ENCODE data around the gene TMEM179.
"Not testable (repeated sequence)": the region's sequence is repeated elsewhere in the genome, so short reads cannot be mapped to it uniquely, and the experiment has no call there.

Gene TMEM179

DNA sequence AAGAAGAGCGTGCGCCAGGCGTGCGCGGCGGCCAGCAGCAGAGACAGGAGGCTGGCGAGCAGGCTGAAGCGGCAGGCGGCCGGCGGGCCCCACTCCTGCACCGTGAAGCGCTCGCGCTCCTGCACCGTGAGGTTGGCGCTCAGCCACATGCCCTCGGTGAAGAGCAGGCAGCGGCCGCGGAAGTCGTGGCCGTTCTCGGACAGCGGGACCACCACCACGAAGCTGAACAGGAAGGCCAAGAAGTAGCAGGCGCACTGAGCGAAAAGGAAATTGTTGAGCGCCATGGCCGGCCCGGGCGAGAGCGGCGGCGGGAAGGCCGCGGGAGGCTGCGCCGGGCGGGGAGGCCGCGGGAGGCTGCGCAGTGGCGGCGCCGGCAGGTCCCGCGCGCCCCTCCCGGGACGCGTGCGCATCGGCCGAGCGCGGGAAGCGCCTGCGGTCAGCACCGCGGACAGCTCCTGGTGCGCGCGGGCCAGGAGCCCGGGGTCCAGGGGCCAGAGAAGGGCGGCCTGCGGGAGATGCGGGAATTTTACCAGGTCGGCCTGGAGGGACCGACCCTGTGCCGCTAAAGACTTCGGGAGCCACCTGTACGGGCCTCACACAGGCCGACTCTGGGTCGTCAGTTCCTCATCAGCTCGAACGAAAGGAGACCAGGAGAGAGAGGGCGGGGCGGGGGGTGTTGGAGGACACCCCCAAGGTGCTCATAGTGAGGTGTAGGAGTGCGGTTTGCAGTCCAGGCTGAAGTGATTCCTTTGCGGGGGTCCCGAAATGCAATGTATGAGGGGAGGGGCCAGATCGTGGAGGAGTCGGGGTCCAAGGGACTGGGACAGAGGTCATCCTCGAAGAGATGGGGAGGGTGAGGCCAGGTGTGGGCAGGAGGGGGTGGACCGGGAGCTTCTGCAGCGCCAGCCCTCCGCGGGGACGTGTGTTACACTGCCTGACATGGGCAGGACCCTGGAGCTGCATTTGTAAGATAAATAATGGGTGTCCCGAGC lies at the start of gene TMEM179:
TSS of gene TMEM179 (minus strand) at position 315 of the 992 bp plus-strand sequence. CDS start at position 284, 31 bp downstream.
- no peak for DNase-seq (ENCODE audit: low spot score)

DNA sequence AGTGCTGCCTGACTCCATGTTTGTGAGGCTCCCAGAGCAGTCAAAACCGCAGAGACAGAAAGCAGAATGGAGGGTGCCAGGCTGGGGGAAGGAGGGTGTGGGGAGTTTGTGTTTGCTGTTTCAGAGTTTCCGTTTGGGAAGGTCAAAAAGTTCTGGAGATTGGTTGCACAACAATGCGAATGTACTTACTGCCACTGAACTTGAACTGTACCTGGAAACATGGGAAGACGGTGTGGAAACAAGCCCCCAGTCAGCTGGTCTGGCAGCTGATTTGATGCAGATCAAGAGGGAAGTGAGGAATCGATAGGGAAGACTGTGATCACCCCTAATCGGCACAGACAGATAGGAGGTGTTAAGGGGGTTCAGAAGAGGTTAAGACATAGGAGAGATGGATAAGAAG lies 49.5 kb upstream of the TMEM179 start:
- no peak for DNase-seq (ENCODE audit: low spot score)

DNA sequence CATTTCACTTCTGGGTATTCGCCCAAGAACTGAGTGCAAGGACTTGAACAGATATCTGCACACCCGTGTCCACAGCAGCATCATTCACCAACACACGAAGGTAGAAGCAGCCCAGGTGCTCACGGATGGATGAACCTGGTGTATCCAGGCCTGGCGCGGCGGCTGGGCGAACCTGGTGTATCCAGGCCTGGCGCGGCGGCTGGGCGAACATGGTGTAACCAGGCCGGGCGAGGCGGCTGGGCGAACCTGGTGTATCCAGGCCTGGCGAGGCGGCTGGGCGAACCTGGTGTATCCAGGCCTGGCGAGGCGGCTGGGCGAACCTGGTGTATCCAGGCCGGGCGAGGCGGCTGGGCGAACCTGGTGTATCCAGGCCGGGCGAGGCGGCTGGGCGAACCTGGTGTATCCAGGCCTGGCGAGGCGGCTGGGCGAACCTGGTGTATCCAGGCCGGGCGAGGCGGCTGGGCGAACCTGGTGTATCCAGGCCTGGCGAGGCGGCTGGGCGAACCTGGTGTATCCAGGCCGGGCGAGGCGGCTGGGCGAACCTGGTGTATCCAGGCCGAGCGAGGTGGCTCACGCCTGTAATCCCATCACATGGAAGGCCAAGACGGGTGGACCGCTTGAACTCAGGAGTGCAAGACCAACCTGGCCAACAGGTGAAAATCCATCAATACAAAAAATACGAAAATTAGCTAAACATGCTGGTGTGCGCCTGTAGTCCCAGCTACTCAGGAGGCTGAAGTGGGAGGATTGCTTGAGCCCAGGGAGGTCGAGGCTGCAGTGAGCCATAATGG lies 48.8 kb upstream of the TMEM179 start:
- not testable (repeated sequence) for DNase-seq (ENCODE audit: low spot score)

DNA sequence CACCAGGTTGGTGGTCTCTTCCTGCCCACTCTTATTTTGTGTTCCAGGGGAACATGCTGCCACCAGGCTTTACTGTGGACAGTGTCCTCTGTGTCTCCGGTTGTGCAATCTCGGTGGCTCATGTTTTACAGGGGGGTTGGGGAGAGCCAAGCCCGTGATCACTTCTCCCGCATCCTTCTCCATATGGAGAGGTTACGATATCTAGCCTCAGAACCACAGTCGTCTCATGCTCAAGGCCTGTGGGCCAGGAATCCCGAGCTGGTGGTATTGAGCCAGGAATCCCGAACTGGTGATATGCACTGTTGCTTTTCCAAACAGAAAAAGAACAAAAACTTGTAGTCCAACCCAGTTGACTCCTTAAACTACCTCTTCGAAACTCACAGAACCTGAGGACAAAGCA lies 47.8 kb upstream of the TMEM179 start:
- no peak for DNase-seq (ENCODE audit: low spot score)

DNA sequence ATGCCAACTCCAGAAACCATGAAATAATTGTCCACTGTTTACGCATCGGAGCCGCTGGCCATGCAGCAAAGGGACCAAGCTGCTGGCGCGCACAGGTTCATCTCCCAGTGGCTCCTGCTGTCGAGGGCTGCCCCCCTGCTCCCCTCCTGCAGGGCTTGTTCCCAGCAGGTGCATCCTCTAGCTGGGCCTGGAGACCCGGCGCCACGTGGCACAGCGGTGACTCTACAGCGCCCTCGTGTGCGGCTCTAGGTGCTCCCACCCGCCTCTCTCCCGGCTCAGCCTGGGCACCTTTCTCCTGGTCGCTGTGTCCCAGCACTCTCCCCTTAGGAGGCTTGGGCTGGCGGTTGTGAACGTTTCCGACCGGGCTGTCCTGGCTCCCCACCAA lies 47.3 kb upstream of the TMEM179 start:
- DNase-seq (ENCODE audit: low spot score), result no peak

DNA sequence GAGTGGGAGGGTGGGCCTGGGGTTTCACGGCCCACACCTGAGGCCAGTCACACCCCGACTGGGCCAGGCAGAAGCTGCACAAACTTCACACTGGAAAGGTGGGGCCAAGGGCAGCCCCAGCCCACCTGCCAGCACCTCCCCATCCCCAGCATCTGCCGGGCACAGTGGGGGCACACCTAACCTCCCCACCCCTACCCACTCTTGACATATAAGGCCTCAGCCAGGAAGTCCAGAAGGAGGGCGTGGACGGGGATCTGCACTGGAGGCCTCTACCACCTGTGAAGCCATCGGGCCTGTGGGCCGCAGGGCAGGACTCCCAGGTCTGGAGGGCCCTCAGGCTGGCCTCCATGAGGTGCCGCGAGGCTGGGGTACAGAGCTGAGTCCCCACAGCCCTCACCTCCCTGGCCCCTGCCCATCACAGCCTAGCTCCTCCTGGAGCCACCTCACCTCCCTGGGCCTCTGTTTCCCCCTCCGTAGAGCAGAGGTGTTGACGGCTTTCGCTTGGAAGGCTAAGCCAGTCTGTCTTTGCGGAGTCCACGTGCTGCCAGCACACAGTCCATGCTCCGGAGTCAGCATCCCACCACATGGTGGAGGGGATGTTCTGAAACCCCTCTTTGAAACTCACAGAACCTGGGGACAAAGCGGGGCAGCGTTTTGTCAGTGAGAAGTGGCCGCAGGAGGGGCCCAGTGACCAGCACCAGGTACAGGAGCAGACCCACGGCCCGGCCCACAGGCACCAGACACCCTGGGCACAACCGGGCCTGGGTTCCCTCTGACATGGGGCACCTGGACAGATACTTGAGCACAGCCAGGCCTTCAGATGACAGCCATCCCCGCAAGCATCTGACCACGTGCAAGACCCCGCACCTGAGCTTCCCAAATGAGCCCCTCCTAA lies 46.7 kb upstream of the TMEM179 start:
- no peak for DNase-seq (ENCODE audit: low spot score)

DNA sequence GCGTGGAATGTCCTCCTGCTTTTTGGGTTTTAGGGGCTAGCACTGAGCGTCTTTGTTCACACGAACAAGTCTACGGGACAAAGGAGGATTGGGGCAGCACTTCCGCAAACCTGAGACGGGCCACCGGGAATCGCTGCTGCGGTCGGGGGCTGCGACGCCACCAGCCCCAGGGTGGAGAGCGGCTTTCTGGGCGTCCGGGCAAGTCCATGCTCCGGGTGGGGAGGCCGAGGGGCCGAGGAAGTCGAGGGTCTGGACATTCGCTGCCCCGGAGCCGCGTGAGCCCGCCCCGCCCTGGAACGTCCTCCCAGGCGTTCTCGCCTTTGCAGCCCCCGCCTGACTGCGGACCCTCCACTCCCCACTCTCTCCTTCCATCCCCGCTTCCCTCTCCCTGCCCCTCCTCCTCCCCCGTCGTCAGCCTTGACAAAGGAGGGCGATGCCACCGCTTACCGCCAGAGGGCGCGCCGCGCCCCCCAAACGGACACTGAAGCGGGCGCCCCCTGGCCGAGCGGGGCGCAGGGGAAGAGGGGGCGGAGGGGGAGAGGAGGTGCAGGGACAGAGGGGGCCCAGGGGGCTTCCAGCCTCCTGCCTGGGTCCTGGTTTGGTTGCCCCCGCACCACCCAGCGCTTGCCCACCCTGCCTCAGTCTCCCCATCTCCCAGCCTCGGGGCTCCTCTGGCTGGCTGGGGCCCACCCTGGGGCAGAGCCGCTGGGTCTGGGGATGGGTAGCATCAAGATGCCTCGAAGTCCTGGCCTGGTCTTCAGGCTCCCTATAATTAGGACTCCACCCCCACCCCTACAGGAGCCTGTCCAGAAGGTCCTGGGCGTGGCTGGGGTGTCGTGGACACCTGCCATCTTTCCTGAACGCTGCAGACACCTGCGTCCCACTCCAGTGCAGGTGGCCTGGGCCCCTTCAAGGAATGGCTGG lies 45.7 kb upstream of the TMEM179 start:
- peak; percentile 87 for DNase-seq (ENCODE audit: low spot score)

DNA sequence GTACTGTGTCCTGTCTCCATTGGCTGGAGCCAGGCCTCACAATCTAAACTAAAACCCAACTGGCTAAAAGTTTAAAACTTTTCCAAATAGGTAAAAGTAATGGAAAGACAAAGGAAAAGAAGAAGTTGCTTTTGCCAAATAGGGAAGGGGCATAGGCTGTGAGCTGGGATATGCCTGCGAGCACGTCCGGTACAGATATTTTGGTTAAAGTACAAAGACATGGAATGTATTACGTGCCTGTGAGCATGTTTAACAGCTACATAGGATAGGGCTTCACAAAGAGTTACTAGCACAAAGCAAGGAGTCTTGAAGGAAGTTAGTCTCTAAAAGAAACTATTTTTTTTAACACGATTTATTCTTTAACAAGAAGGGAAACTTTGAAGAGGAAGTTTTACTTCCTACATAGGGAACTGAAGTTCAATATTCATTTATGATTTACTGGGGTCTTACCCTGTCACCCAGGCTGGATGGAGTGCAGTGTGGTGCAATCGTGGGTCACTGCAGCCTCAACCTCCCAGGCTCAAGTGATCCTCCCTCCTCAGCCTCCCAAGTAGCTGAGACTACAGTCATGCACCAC lies 43.0 kb upstream of the TMEM179 start:
- no peak for DNase-seq (ENCODE audit: low spot score)

DNA sequence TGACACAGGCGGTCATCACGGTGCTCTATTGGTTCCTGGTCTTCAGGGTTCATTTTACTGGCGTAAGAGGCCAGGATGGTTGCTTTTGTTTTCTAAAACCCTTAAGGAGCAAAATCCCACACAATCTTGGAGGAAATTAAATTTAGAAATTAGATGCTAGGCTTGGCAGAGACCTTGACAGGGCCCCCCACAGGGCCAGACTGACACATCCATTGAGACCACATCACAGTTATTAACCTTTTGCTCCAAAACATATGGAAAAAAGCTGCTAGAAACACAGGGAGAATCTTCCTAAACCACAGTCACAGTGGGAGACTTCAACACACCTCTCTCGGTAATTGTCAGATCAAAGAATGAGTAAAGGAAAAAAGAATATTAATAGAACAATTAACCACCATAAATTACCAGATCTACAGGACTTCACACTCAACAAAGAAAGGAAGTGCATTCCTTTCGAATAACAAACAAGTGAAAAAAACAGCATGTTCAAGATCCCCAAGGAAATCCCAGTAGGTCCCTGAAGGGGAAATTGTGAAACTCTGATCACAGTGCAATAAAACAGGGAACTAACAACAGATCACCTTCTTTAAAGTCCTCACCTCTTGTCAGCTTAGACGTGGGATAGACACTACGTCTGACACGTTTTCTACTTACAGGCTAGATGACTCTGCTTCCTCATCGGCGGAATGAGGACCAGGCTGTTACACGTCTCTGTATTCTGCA lies 40.2 kb upstream of the TMEM179 start:
- DNase-seq (ENCODE audit: low spot score), result no peak

DNA sequence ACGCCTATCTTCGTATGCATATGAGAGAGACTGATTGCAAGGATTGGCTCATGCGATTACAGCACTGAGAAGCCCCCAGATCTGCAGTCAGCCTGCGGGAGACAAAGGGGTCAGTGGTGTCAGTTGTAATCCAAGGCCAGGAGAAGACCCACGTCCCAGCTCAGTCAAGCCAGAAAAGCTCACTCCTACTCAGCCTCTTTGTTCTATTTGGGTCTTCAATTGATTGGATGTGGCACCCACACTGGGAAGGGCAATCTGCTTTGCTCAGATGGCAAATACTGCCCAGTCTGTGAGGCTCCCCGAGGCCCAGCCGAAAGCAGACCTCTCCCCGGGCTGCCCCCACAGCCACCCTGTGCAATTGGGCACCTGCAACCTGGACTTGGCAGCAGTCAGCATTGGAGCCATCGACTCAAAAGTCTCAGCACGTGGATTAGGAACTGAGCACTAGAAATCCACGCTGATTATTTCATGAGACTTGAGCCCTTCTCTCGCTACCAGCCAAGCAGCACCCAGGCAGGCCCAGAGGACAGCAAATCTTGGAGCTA lies 39.6 kb upstream of the TMEM179 start:
- no peak for DNase-seq (ENCODE audit: low spot score)

DNA sequence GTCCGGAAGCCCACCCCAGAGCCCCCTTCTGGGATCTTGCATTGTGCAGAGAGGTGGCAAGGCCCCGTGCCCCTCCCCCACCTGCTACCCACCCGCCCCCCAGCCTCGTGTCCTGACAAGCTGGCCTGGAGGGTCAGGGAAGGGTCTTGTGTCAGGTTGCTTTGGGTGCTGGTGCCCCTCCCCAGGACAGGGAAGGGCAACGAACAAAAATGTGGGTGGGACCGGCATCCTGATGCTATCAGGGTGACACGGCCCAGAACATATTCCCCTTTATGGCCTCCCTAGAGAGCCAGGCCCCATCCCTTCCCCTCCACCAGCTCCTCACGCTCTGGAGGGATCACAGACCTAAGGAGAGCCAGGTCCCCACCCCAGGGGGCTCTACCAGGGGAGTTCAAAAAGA lies 38.7 kb upstream of the TMEM179 start:
- DNase-seq (ENCODE audit: low spot score), result no peak

DNA sequence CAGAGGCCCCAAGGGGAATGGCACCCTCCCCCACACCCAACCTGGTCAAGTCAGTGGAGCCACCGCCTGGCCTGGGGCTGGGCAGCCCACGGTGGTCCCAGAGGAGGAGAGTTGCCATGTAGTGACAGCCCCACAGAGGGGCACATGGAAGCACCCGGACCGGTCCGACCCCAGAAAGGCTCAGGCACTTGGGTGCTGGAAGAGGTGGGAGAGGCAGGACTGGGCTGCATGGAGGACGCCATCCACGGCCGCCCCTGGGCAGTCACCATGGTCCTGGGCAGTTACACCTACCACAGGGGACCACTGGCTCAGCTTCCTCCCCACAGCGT lies 37.9 kb upstream of the TMEM179 start:
- DNase-seq (ENCODE audit: low spot score), result no peak

DNA sequence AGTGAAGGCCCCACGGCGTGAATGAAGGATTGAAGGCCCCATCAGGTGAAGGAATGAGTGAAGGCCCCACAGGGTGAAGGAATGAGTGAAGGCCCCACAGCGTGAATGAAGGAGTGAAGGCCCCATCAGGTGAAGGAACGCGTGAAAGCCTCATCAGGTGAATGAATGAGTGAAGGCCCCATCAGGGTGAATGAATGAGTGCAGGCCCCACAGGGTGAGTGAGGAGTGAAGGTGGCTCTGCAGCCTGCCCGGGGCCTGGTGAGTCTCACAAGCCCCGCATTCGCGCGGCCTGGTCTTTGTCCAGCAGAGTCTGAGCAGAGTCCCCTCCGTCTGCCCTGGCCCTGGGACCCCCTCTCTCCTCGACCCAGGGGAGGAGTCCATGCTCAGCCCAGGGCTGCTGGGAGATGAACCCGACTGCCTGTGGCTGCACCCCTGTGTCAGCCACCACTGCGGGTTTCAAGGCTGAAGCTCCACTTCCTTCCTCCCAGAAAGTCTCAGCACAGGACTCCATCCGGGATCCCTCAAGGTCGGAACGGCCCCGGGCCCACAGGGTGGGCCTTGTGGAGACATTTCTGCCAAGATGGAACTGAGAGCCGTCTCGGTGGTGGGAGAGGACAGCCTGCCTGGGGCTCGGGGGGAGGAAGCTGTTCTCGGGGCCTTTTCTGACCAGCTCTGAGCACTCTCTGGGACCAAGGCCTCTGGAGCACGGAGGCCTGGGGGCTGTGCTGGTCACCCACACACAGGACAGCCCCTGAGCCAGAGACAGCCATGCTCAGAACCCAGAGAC lies 37.4 kb upstream of the TMEM179 start:
- no peak for DNase-seq (ENCODE audit: low spot score)

DNA sequence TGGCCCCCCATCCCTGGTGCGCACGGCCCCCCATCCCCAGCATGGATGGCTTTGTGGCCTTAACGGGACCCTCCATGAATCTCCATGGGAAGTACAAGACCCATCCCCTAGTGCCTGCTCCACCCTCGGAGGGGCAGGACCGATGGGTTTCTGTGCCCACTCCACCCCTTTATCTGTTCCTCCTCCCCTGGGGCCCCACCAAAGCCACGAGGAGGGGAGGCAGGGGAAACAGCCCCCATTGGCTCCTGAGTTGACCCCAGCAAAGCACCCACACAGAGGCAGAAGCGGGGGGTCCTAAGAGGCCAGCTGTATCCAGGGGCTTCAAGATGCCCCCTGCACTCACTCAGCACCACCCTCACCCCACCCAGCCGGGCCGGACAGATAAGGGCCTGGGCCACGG lies 36.1 kb upstream of the TMEM179 start:
- no peak for DNase-seq (ENCODE audit: low spot score)

DNA sequence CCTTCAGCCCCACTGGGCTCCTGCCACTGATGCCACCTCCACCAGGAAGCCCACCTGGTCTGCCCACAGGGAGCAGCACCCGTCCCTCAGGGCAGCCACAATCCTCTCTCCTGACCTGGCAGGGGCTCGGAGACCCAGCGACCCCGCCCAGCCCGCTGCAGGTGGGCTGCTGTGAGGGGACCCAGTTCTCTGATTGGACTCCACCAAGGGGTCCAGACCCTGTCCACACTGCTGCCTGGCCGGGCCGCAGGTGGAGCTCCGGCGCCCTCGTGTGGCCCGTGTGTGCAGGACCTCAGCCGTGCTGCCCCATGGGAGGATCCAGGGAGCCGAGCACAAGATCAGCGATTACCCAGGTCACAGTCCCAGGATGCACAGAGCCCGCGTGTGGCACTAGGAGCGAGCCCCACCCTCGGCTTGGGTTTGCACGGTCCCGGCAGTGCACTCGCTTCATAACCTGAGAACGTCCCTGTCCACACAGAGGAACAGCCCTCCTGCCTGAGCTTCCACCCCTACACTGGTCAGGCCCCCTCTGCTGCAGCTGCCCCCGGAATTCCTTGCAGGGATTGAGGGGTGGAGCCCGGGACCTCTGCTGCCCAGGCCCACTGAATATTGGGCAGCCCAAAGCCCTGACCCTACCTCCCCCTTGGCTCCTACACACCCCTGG lies 35.4 kb upstream of the TMEM179 start:
- peak; percentile 77 for DNase-seq (ENCODE audit: low spot score)

DNA sequence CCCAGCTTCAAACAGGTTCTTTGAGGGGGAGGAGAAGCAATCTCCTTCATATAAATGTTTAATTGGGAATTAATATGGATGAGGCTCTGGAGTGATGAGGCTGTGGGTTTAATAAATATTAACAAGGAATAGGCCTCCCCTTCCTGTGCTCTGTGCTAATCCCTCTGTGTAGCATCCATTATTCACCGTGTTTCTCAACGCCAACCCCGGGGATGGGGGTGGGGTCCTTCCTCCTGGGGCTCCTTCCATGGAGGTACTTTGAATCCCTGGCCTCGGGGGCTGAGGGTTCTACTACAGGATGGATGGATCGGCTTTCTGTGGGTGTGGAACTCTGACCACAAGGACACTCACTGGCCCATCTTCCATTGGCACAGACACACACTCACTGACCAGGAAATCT lies 34.9 kb upstream of the TMEM179 start:
- DNase-seq (ENCODE audit: low spot score), result no peak

DNA sequence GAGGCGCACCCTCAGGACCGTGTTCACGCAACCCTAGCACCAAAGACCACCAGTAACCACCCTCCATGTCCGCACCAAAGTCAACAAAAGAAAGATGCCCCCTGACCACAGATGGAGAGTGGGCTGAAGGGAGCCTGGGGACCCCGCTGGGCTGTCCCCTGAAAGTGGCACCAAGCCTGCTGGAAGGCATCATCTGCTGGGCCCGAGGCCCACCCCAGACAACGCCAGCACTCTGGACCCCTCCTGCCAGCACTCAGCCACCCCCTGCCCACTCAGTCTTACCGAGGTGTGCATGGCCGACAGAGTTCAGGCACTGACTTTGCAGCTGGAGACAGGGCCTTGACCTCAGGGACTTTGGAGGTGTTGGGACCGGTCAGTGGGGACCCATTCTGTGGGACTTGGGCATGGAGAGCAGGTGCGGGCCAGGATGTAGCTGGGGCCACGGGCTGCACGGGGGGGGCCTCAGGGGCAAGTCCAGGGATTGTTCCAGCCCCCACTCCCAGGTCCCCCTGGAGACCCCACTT lies 34.4 kb upstream of the TMEM179 start:
- DNase-seq (ENCODE audit: low spot score), result no peak

DNA sequence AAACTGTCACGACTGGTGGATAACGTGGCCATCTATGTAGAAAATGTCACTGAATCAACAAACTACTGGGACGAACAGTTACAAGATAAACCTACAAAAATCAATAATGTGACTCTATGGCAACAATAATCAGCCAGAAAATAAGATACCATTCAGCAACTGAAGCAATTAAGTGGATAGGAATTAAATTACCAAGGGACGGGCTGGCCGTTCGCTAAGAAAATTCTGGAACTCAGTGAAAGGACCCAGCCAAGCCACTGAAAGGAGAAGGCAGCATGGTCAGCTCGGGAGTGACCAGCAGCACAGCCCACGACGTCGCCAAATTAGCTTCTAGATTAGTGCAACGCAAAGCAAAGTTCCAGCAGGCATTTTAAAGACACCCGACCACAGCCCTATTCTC lies 33.6 kb upstream of the TMEM179 start:
- DNase-seq (ENCODE audit: low spot score), result no peak
